ENCODE results near the gene RGS11.

RGS11 gene

DNA sequence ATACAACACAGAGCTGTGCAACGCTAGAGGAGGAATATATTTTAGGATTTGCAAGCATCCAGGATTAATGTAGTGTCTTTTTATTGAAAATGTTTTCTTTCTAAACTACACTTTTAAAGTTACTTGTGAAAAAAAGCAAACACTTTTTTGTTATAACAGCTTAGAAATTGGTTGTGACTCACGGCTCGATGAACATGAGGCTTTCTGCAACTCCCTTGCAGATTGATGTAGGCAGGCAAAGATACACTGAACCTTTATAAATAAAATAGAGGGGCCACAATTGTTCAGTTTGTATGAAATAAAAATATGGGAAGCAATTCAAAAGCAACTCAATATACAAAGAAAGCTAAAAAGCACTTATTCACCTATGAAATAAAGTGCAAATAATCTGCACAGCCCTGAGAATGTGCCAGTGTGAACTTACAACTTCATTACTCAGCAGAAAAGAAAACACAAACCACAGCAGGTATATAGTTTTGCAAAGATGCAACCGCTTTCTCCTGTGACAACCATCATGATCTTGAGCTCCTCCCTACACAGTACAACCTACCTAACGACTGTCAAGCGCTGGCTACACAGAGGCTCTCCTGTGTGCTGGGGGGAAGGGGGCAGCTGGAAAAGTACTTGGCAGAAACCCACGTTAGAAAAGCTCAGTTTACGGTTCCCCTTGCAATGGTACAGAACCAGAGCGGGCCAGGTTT is 47.4 kb downstream of the RGS11 start:
- DNase-seq = no peak

DNA sequence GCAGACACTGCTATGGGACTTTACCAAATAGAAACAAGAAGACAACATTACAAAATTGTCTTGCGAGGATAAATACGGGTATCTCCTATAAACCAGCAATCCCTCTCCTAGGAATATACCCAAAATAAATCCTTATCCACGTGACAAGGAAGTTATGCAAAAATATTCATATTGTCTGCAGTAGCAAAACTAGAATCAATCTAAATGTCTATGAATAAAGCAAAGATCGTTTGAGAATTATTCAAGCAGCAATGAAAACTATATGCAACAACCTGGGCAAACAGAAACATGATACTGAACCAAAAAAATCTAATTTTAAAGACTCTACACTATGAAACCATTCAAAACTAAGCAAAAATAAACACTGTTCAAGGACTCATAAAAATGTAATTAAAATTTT is 55.7 kb downstream of the RGS11 start:
- no peak for DNase-seq

All from amniotic stem cell (primary cell).